ENCODE data around the gene CBX8. TPM values are rescaled to one million over a fixed set of nuclear protein-coding genes. Genes with fewer than 3 reads are reported as not detected.

CBX8 gene
- total and polyA plus RNA-seq, 2 of the 13 experiments (the other 11 are each of a cell fraction or from before 2014, with no cell fraction given), result 0.34 to 12.6 TPM

DNA sequence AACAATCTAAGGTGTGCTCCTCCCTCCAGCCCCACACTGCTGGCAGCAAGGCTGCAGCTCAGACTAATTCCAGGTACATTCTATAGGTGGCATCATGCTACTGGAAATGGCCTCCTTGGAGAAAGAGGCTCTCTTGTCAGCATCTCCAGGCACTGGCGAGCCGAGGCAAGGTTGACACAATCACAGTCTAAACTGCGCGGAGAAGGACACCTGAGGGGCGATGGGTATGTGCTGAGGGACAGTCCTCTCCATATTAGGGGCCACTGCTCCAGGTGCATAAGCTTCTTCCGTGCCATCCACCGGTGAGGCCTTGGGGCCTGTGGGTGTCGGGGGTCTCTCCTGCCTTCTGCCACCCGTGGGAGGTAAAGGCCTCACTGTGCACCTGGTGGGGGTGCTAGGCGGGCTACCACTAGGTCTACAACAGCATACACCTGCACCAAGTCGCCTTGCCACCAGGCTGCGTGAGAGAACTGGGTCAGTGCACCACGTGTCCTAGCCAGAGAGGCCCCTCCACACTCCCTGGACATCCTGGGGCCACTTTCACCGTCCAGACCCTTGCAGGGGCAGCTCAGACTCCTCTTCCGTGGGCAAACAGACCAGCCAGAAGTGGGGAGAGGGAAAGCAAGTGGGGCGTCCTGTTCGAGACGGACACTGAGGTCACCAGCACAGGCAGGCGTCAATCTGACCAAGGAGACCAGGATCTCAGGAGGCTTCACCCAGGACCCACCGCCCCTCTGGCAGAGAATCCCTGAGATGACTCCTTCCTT, 12.1 kb upstream of the CBX8 start (continued):
- TF ChIP-seq DNMT3B (CRISPR knock-in tag; conservative IDR thresholded peaks at IDR 0.05) (no peak; the same call in 1 of the 2 replicates), ZSCAN22 (CRISPR knock-in tag; IDR thresholded peaks at IDR 0.05) (no peak), KLF12 (CRISPR knock-in tag; IDR thresholded peaks at IDR 0.05; ENCODE audit: borderline replicate concordance) (no peak), AGO2 (optimal IDR thresholded peaks at IDR 0.05; ENCODE audit: low read depth, low read length) (no peak), ZNF331 (CRISPR knock-in tag; IDR thresholded peaks at IDR 0.05) (peak; percentile 40; the same call in 1 of the 2 replicates), ZNF670 (CRISPR knock-in tag; IDR thresholded peaks at IDR 0.05; ENCODE audit: borderline replicate concordance) (no peak), NPAS2 (CRISPR knock-in tag; IDR thresholded peaks at IDR 0.05; ENCODE audit: borderline replicate concordance) (no peak), ATF7-NPFF (CRISPR knock-in tag; IDR thresholded peaks at IDR 0.05; ENCODE audit: low read depth) (0 out of 2 replicates have a peak, but pooled peaks have one; percentile 35), SMARCE1 (IDR thresholded peaks at IDR 0.05; ENCODE audit: borderline replicate concordance) (no peak), ISX (CRISPR knock-in tag; conservative IDR thresholded peaks at IDR 0.05) (no peak), U2AF1 (optimal IDR thresholded peaks at IDR 0.05; ENCODE audit: low read depth, low read length) (no peak), KDM5A (IDR thresholded peaks at IDR 0.05; ENCODE audit: borderline replicate concordance, low read length) (no peak), ZNF777 (CRISPR knock-in tag; IDR thresholded peaks at IDR 0.05) (no peak; the same call in 1 of the 2 replicates), TOPORS (CRISPR knock-in tag; IDR thresholded peaks at IDR 0.05) (no peak), NKX3-1 (CRISPR knock-in tag; IDR thresholded peaks at IDR 0.05) (no peak), ADNP (CRISPR knock-in tag; IDR thresholded peaks at IDR 0.05) (no peak), HES4 (CRISPR knock-in tag; IDR thresholded peaks at IDR 0.05; ENCODE audit: borderline replicate concordance) (peak; percentile 73; the same call in 1 of the 2 replicates), ZNF547 (CRISPR knock-in tag; IDR thresholded peaks at IDR 0.05) (no peak), KAT8 (CRISPR knock-in tag; IDR thresholded peaks at IDR 0.05) (peak; percentile 39), SNAPC2 (CRISPR knock-in tag; IDR thresholded peaks at IDR 0.05) (no peak), SCMH1 (CRISPR knock-in tag; IDR thresholded peaks at IDR 0.05; ENCODE audit: borderline replicate concordance) (no peak), NAIF1 (CRISPR knock-in tag; IDR thresholded peaks at IDR 0.05; ENCODE audit: borderline replicate concordance) (no peak), CCAR2 (optimal IDR thresholded peaks at IDR 0.05; ENCODE audit: low read depth, low read length) (no peak), ZNF430 (CRISPR knock-in tag; IDR thresholded peaks at IDR 0.05) (no peak), ZNF790 (CRISPR knock-in tag; IDR thresholded peaks at IDR 0.05; ENCODE audit: borderline replicate concordance) (no peak), ZFP90 (CRISPR knock-in tag; IDR thresholded peaks at IDR 0.05; ENCODE audit: borderline replicate concordance) (0 out of 2 replicates have a peak, but pooled peaks have one; percentile 53)
- TF ChIP-seq, protein P1, sequence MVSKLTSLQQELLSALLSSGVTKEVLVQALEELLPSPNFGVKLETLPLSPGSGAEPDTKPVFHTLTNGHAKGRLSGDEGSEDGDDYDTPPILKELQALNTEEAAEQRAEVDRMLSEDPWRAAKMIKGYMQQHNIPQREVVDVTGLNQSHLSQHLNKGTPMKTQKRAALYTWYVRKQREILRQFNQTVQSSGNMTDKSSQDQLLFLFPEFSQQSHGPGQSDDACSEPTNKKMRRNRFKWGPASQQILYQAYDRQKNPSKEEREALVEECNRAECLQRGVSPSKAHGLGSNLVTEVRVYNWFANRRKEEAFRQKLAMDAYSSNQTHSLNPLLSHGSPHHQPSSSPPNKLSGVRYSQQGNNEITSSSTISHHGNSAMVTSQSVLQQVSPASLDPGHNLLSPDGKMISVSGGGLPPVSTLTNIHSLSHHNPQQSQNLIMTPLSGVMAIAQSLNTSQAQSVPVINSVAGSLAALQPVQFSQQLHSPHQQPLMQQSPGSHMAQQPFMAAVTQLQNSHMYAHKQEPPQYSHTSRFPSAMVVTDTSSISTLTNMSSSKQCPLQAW (CRISPR knock-in tag; IDR thresholded peaks at IDR 0.05), result peak; percentile 32
- TF ChIP-seq, protein P2, sequence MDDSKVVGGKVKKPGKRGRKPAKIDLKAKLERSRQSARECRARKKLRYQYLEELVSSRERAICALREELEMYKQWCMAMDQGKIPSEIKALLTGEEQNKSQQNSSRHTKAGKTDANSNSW (CRISPR knock-in tag; IDR thresholded peaks at IDR 0.05; ENCODE audit: borderline replicate concordance), result no peak
- TF ChIP-seq, protein P3, sequence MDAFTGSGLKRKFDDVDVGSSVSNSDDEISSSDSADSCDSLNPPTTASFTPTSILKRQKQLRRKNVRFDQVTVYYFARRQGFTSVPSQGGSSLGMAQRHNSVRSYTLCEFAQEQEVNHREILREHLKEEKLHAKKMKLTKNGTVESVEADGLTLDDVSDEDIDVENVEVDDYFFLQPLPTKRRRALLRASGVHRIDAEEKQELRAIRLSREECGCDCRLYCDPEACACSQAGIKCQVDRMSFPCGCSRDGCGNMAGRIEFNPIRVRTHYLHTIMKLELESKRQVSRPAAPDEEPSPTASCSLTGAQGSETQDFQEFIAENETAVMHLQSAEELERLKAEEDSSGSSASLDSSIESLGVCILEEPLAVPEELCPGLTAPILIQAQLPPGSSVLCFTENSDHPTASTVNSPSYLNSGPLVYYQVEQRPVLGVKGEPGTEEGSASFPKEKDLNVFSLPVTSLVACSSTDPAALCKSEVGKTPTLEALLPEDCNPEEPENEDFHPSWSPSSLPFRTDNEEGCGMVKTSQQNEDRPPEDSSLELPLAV (CRISPR knock-in tag; conservative IDR thresholded peaks at IDR 0.05; ENCODE audit: low read depth), result no peak

All from HepG2 (cell line).